SK-N-SH (cell line): Measurements from ENCODE around the gene UGDH. TPM values are rescaled to one million over a fixed set of nuclear protein-coding genes. Genes with fewer than 3 reads are reported as not detected.
A peak's percentile ranks its signal among the peaks of the same experiment; 100 is the strongest.

Experiments
- CTCF ChIA-PET: fragments of 300-600, 350-600 bp; formaldehyde crosslinking; extraction: SDS; loops from one replicate; lab custom pipeline; 2021; lab: Yijun Ruan, JAX
- POLR2A ChIA-PET: fragments of 350-600 bp; sonication (Branson Sonifier 250); formaldehyde crosslinking; extraction: SDS; loops from one replicate; lab custom pipeline; 2020; ENCODE audit warnings: antibody characterized with exemption, inconsistent platforms; lab: Yijun Ruan, JAX
- DNase-seq: peaks from one replicate; pipeline ENCODE4 v3.0.0; 2012
- H2AFZ ChIP-seq: fragments of 200-600 bp; sonication (generic); 2 replicates; pipeline ENCODE4 v1.8.1; 2016; ENCODE audit warnings: antibody characterized with exemption, mild to moderate bottlenecking, low read depth
- H3F3A ChIP-seq: fragments of 200-600 bp; sonication (generic); replicated peaks from 2 replicates; pipeline ENCODE3; 2016; ENCODE audit warnings: antibody characterized with exemption, mild to moderate bottlenecking; ENCODE audit not compliant: insufficient read depth
- H3K27ac ChIP-seq, 2 experiments: fragments of 200-500 bp in 1 of 2; fragments of 200-600 bp in 1 of 2; sonication (Bioruptor generic) in 1 of 2; sonication (generic), shearing (Covaris generic) in 1 of 2; 2 replicates each; pipeline versions ENCODE4 v1.5.1 to v1.6.1; 2014 to 2016; ENCODE audit warnings: low read depth in 2 of 2, inconsistent platforms in 1 of 2, low read length in 1 of 2, mild to moderate bottlenecking in 1 of 2, mixed read lengths in 1 of 2
- H3K27me3 ChIP-seq: fragments of 200-600 bp; sonication (generic), shearing (Covaris generic); 2 replicates; pipeline ENCODE4 v1.6.1; 2016; ENCODE audit warnings: mixed run types; ENCODE audit not compliant: insufficient read depth
- H3K36me3 ChIP-seq, 2 experiments: fragments of 200-500 bp in 1 of 2; fragments of 200-600 bp in 1 of 2; sonication (Bioruptor generic) in 1 of 2; sonication (generic) in 1 of 2; replicated peaks in 1 of 2; 2 replicates each; pipeline versions ENCODE3 to v1.5.1; 2014 to 2016; ENCODE audit warnings: low read length in 1 of 2, mild to moderate bottlenecking in 1 of 2; ENCODE audit not compliant: insufficient read depth in 2 of 2, control insufficient read depth in 1 of 2
- H3K4me1 ChIP-seq, 2 experiments: fragments of 200-500 bp in 1 of 2; fragments of 200-600 bp in 1 of 2; sonication (Bioruptor generic) in 1 of 2; sonication (generic), shearing (Covaris generic) in 1 of 2; 2 replicates each; pipeline versions ENCODE4 v1.5.1 to v1.6.1; 2014 to 2016; ENCODE audit warnings: low read depth in 1 of 2, low read length in 1 of 2, mixed run types in 1 of 2; ENCODE audit not compliant: insufficient read depth in 2 of 2, control insufficient read depth in 1 of 2
- H3K4me2 ChIP-seq: fragments of 200-600 bp; sonication (generic), shearing (Covaris generic); 2 replicates; pipeline ENCODE4 v1.6.1; 2017; ENCODE audit warnings: mixed run types
- H3K4me3 ChIP-seq, 2 experiments: fragments of 200-500 bp in 1 of 2; fragments of 200-600 bp in 1 of 2; sonication (Bioruptor generic) in 1 of 2; sonication (generic), shearing (Covaris generic) in 1 of 2; 2 replicates each; pipeline versions ENCODE4 v1.5.1 to v1.8.1; 2014 to 2016; ENCODE audit warnings: low read depth in 2 of 2, inconsistent platforms in 1 of 2, low read length in 1 of 2, mild to moderate bottlenecking in 1 of 2, mixed read lengths in 1 of 2, moderate library complexity in 1 of 2
- H3K79me2 ChIP-seq: fragments of 200-600 bp; sonication (generic); 2 replicates; pipeline ENCODE4 v1.8.1; 2017; ENCODE audit warnings: mild to moderate bottlenecking; ENCODE audit not compliant: insufficient read depth
- H3K9ac ChIP-seq: fragments of 200-600 bp; sonication (generic); 2 replicates; pipeline ENCODE4 v1.6.1; 2017; ENCODE audit warnings: mixed run types
- H3K9me2 ChIP-seq: fragments of 200-600 bp; sonication (generic); 2 replicates; pipeline ENCODE4 v1.6.1; 2017; ENCODE audit warnings: mixed run types
- H3K9me3 ChIP-seq: fragments of 200-600 bp; sonication (generic); 2 replicates; pipeline ENCODE4 v1.6.1; 2017; ENCODE audit warnings: mixed run types, mild to moderate bottlenecking, moderate library complexity
- H4K20me1 ChIP-seq: fragments of 200-600 bp; sonication (generic); 2 replicates; pipeline ENCODE4 v1.6.1; 2017; ENCODE audit warnings: mild to moderate bottlenecking, mixed run types; ENCODE audit not compliant: insufficient read depth
- EP300 ChIP-seq, 2 experiments: IDR thresholded peaks; 2 replicates each; pipeline versions ENCODE4 v1.4.0 to v1.6.1; 2012; ENCODE audit warnings: borderline replicate concordance in 1 of 2, low read depth in 1 of 2, low read length in 1 of 2
- FOSL2 ChIP-seq: IDR thresholded peaks from 2 replicates; pipeline ENCODE4 v1.4.0; 2012; ENCODE audit warnings: low read depth, mild to moderate bottlenecking, moderate library complexity, borderline replicate concordance
- FOXM1 ChIP-seq: IDR thresholded peaks from 2 replicates; pipeline ENCODE4 v1.4.0; 2012; ENCODE audit warnings: low read depth, mild to moderate bottlenecking
- GABPA ChIP-seq: IDR thresholded peaks from 2 replicates; pipeline ENCODE4 v1.4.0; 2012; ENCODE audit warnings: low read depth, mild to moderate bottlenecking
- NFIC ChIP-seq: IDR thresholded peaks from 2 replicates; pipeline ENCODE4 v1.4.0; 2012; ENCODE audit warnings: borderline replicate concordance
- NRF1 ChIP-seq: IDR thresholded peaks from 2 replicates; pipeline ENCODE4 v1.6.1; 2012; ENCODE audit warnings: low read depth, mild to moderate bottlenecking, low read length
- POLR2AphosphoS5 ChIP-seq: IDR thresholded peaks from 2 replicates; pipeline ENCODE4 v1.6.1; 2012; ENCODE audit warnings: low read depth, low read length
- RXRA ChIP-seq: IDR thresholded peaks from 2 replicates; pipeline ENCODE4 v1.4.0; 2012; ENCODE audit warnings: low read depth, mild to moderate bottlenecking, borderline replicate concordance
- SIN3A ChIP-seq: IDR thresholded peaks from 2 replicates; pipeline ENCODE4 v1.6.1; 2012; ENCODE audit warnings: low read depth, mild to moderate bottlenecking, low read length, moderate library complexity, borderline replicate concordance
- TAF1 ChIP-seq: IDR thresholded peaks from 2 replicates; pipeline ENCODE4 v1.6.1; 2012; ENCODE audit warnings: low read depth, mild to moderate bottlenecking, low read length, moderate library complexity, borderline replicate concordance
- TCF12 ChIP-seq: IDR thresholded peaks from 2 replicates; pipeline ENCODE4 v1.4.0; 2012
- TEAD4 ChIP-seq: IDR thresholded peaks from 2 replicates; pipeline ENCODE4 v1.4.0; 2012; ENCODE audit warnings: mild to moderate bottlenecking, borderline replicate concordance; ENCODE audit not compliant: insufficient read depth
- YY1 ChIP-seq: IDR thresholded peaks from 2 replicates; pipeline ENCODE4 v1.4.0; 2012; ENCODE audit warnings: low read depth, mild to moderate bottlenecking
- WGBS: methylation state at CpG from one replicate; pipeline ENCODE4 v1.1.6; 2017; ENCODE audit warnings: low lambda C conversion rate; 5-methylcytosine and 5-hydroxymethylcytosine counted together
- polyA plus RNA-seq, 3 experiments: library from polyadenylated mRNA; depleted of rRNA; stranded (reverse); fragments of >200 nt; gene quantifications; 2 replicates each; pipeline ENCODE4 v1.2.3, GENCODE V29; 2012
- TF ChIP-seq, protein P1 (sequence below): IDR thresholded peaks from 2 replicates; pipeline ENCODE4 v1.4.0; 2012; ENCODE audit warnings: low read depth, borderline replicate concordance
- TF ChIP-seq, protein P2 (sequence below): fragments of 200-600 bp; sonication (generic); IDR thresholded peaks from 2 replicates; pipeline ENCODE4 v1.6.1; 2017; ENCODE audit warnings: antibody characterized with exemption, mild to moderate bottlenecking, moderate library complexity
- TF ChIP-seq, protein P3 (sequence below): fragments of 150-350 bp; IDR thresholded peaks from 2 replicates; pipeline ENCODE4 v1.6.1; 2017; ENCODE audit warnings: antibody characterized with exemption, low read length, low read depth, borderline replicate concordance
- TF ChIP-seq, protein P4 (sequence below): IDR thresholded peaks from 2 replicates; pipeline ENCODE4 v1.4.0; 2012; ENCODE audit warnings: low read depth

Gene UGDH
- polyA plus RNA-seq, 1 of the 3 experiments (the other 2 are of a cell fraction), result 41.6 TPM

DNA sequence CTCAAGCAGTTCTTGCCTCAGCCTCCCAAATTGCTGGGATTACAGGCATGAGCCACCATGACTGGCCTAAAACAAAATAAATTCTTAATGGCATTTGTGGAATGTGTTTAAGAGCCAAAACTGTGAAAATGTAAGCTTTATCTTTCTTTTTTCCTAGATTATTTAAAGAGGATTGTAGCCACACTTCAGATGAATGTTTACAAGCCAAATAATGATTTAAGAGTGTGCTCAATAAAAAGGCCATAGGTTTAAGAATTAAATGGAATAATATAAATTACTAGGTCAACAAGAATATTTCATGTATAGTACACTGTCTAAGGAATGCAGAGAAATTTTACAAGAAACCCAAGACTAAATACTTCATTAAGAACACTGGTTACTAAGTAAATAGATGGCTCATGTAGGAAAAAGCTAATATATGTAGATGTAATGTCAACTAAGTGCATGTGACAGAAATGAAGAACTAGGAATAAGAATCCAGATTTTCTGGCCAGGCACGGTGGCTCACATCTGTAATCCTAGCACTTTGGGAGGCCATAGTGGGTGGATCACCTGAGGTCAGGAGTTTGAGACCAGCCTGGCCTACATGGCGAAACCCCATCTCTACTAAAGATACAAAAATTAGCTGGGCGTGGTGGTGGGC, 21.3 kb upstream of the UGDH start:
- Histone ChIP-seq H3K9me3 (no peaks in the 10 kb centered on the region), H3K27ac (peak overlapping the region in 1 of 2 experiments; percentile 26; a peak in 1 of 4 replicates), H3K9ac (no peak overlapping the region), H3K4me3 (no peak overlapping the region), H4K20me1 (no peaks in the 10 kb centered on the region), H3K79me2 (no peaks in the 10 kb centered on the region), H3K4me2 (no peak overlapping the region), H2AFZ (no peak overlapping the region), H3K9me2 (no peaks in the 10 kb centered on the region), H3K4me1 (peaks cover 0 to 6% of the 10 kb centered on the region in 2 experiments; a peak in 1 of 4 replicates), H3F3A (peaks cover 12% of the 10 kb centered on the region), H3K27me3 (no peaks in the 10 kb centered on the region), H3K36me3 (peaks cover 0 to 6% of the 10 kb centered on the region in 2 experiments)
- WGBS, result 88% methylated on average over 3 of the region's 3 CpGs
- ChIA-PET POLR2A (no interaction called here), CTCF (no interaction called here)
- TF ChIP-seq, protein P1, sequence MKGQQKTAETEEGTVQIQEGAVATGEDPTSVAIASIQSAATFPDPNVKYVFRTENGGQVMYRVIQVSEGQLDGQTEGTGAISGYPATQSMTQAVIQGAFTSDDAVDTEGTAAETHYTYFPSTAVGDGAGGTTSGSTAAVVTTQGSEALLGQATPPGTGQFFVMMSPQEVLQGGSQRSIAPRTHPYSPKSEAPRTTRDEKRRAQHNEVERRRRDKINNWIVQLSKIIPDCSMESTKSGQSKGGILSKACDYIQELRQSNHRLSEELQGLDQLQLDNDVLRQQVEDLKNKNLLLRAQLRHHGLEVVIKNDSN, result no peak
- no peak for TF ChIP-seq FOXM1
- TF ChIP-seq, protein P2, sequence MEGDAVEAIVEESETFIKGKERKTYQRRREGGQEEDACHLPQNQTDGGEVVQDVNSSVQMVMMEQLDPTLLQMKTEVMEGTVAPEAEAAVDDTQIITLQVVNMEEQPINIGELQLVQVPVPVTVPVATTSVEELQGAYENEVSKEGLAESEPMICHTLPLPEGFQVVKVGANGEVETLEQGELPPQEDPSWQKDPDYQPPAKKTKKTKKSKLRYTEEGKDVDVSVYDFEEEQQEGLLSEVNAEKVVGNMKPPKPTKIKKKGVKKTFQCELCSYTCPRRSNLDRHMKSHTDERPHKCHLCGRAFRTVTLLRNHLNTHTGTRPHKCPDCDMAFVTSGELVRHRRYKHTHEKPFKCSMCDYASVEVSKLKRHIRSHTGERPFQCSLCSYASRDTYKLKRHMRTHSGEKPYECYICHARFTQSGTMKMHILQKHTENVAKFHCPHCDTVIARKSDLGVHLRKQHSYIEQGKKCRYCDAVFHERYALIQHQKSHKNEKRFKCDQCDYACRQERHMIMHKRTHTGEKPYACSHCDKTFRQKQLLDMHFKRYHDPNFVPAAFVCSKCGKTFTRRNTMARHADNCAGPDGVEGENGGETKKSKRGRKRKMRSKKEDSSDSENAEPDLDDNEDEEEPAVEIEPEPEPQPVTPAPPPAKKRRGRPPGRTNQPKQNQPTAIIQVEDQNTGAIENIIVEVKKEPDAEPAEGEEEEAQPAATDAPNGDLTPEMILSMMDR, result no peak
- TF ChIP-seq NFIC, result no peak
- TF ChIP-seq, protein P3, sequence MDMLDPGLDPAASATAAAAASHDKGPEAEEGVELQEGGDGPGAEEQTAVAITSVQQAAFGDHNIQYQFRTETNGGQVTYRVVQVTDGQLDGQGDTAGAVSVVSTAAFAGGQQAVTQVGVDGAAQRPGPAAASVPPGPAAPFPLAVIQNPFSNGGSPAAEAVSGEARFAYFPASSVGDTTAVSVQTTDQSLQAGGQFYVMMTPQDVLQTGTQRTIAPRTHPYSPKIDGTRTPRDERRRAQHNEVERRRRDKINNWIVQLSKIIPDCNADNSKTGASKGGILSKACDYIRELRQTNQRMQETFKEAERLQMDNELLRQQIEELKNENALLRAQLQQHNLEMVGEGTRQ, result no peak
- TF ChIP-seq SIN3A, result no peak
- TF ChIP-seq FOSL2, result no peak
- TF ChIP-seq YY1, result no peak
- no peak for TF ChIP-seq TEAD4
- no peak for TF ChIP-seq TAF1
- TF ChIP-seq RXRA, result no peak
- TF ChIP-seq, protein P4, sequence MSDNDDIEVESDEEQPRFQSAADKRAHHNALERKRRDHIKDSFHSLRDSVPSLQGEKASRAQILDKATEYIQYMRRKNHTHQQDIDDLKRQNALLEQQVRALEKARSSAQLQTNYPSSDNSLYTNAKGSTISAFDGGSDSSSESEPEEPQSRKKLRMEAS, result no peak
- TF ChIP-seq POLR2AphosphoS5, result no peak
- no peak for TF ChIP-seq NRF1
- no peak for TF ChIP-seq GABPA
- TF ChIP-seq TCF12, result no peak
- TF ChIP-seq EP300 (IDR thresholded peaks at IDR 0.05; ENCODE audit: borderline replicate concordance in 1 of 2, low read depth in 1 of 2, low read length in 1 of 2), result no peak
- no peak for DNase-seq
